ENCODE measurements around the gene KCTD20. TPM values are rescaled to one million over a fixed set of nuclear protein-coding genes. Genes with fewer than 3 reads are reported as not detected.

KCTD20 gene
- total and polyA plus RNA-seq, 10 of the 15 experiments (the other 5 are each of a cell fraction or from before 2014, with no cell fraction given): 18.1 to 77.0 (median 50.5) TPM

GRCh38 chr6:36442671-36443470 lies at the start of gene KCTD20, which contains the start of gene PXT1 (continued):
- no peak for TF ChIP-seq ZBED1 (IDR thresholded peaks at IDR 0.05; ENCODE audit: borderline replicate concordance)
- TF ChIP-seq PAX8 (IDR thresholded peaks at IDR 0.05): no peak; the same call in 1 of the 2 replicates
- TF ChIP-seq IRF5 (IDR thresholded peaks at IDR 0.05; ENCODE audit: borderline replicate concordance): peak; percentile 4; the same call in 1 of the 2 replicates
- TF ChIP-seq CBFB (IDR thresholded peaks at IDR 0.05; ENCODE audit: low read depth): peak; percentile 35; the same call in 1 of the 2 replicates
- TF ChIP-seq E2F4 (IDR thresholded peaks at IDR 0.05; ENCODE audit: low read depth, low read length): no peak
- no peak for TF ChIP-seq EED (IDR thresholded peaks at IDR 0.05; ENCODE audit: low read depth)
- peak; percentile 54 for TF ChIP-seq RUNX3 (IDR thresholded peaks at IDR 0.05; ENCODE audit: low read length)
- TF ChIP-seq FOXM1 (IDR thresholded peaks at IDR 0.05; ENCODE audit: low read depth, low read length): no peak
- 0 out of 2 replicates have a peak, but pooled peaks have one; percentile 44 for TF ChIP-seq SMARCA5 (IDR thresholded peaks at IDR 0.05)
- peak; percentile 77 for TF ChIP-seq CREB1 (IDR thresholded peaks at IDR 0.05; ENCODE audit: low read depth)
- TF ChIP-seq SREBF2 (IDR thresholded peaks at IDR 0.05; ENCODE audit: low read length): no peak
- no peak for TF ChIP-seq KAT2A (conservative IDR thresholded peaks at IDR 0.05; ENCODE audit: control insufficient read depth, low read depth, low read length)
- TF ChIP-seq EGR1 (IDR thresholded peaks at IDR 0.05; ENCODE audit: borderline replicate concordance in 1 of 2, low read depth in 2 of 2, low read length in 2 of 2): peak in 1 of 2 experiments; percentile 5; a peak in 1 of 3 replicates
- no peak for TF ChIP-seq EZH2 (IDR thresholded peaks at IDR 0.05; ENCODE audit: borderline replicate concordance, control insufficient read depth, low read depth, low read length)
- peak; percentile 71 for TF ChIP-seq NR2F1 (conservative IDR thresholded peaks at IDR 0.05)
- TF ChIP-seq TARDBP (IDR thresholded peaks at IDR 0.05; ENCODE audit: borderline replicate concordance): peak; percentile 83; the same call in 1 of the 2 replicates
- no peak for TF ChIP-seq USF1 (IDR thresholded peaks at IDR 0.05; ENCODE audit: borderline replicate concordance, extremely low read length, insufficient read depth, low read depth, low read length)
- TF ChIP-seq ZBTB11 (CRISPR knock-in tag; IDR thresholded peaks at IDR 0.05): 0 out of 2 replicates have a peak, but pooled peaks have one; percentile 34
- peak; percentile 20 to 35; a peak in 1 of 4 replicates for TF ChIP-seq IKZF2 (IDR thresholded peaks at IDR 0.05)
- TF ChIP-seq CEBPZ (IDR thresholded peaks at IDR 0.05; ENCODE audit: low read depth, low read length): no peak
